Hematopoietic multipotent progenitor cell (in vitro differentiated cells): ENCODE measurements around the gene FMO5. TPM values are rescaled to one million over a fixed set of nuclear protein-coding genes. Genes with fewer than 3 reads are reported as not detected.
"Not testable (repeated sequence)": the region's sequence is repeated elsewhere in the genome, so short reads cannot be mapped to it uniquely, and the experiment has no call there.

ENCODE experiments used
- DNase-seq, 3 donors: peaks; one replicate each; pipeline ENCODE4 v3.0.0-alpha.2; 2011 to 2015; ENCODE audit warnings: low read depth in 2 of 3, low spot score in 2 of 3
- total RNA-seq: library from RNA; depleted of rRNA; stranded (reverse); fragments of >200 nt; gene quantifications from one replicate; pipeline ENCODE4 v1.2.3, GENCODE V29; 2012

Gene FMO5
- total RNA-seq, 1 donor = 3.8 TPM

GRCh38 chr1:147157116-147157515 is 68.0 kb downstream of the FMO5 start:
- DNase-seq = not testable (repeated sequence)

GRCh38 chr1:147156642-147157041 is 68.5 kb downstream of the FMO5 start:
- peak in 1 of 3 donors; percentile 6 for DNase-seq

DNA sequence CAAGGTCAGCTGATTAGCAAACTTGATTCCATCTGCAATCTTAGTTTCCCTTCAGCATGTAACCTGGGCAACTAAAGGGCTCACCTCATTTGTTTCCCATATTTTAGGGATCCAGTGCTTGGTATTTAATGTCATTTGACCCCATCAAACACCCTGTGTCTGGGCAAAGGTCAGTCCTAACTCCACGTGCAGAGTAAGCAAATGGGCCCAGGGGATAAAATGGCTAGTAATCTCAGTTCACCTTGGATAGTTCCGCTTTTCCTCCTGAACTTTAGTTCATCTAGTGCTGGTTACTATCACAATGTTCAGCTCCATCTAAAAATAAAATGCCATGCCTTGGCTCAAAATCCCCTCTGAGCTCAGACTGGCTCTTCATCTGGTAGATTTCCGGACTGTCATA is 72.4 kb downstream of the FMO5 start:
- no peak for DNase-seq

DNA sequence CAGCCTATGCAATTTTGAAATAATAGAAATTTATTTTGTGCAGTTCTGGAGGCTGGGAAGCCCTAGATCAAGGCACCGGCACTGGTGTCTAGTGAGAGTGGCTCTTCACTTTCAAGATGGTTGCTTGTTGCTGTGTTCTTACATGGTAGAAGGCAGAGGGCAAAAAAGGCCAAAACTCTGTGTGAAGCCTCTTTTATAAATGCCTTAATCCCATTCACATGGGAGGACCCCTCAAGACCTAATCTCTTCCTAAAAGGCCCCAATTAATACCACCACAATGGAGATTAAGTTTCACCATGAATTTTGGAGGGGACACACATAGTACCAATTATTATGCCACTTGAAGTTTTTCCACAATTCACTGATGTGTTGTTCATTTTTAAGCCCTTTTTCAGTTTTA is 73.9 kb downstream of the FMO5 start:
- DNase-seq = no peak

DNA sequence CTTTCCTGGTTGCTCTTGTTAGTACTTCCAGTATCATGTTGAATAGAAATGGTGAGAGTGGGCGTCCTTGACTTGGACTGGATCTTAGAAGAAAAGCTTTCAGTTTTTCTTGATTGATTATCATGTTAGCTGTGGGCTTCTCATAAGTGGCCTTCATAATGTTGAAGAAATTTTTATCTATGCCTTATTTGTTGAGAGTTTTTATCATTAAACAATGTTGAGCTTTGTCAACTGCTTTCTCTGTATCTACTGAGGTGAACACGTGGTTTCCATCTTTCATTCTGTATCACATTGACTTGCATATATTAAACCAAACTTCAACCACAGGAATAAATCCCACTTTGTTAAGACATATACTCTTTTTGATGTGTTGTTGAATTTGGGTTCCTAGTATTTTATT is 82.3 kb downstream of the FMO5 start:
- DNase-seq = no peak

Other genes with a start within 250 kb of the FMO5 start
- 8.1 TPM for gene PRKAB2, start 52.9 kb downstream of the FMO5 start, total RNA-seq
- gene CHD1L, start 17.3 kb upstream of the FMO5 start, total RNA-seq = 28.5 TPM